ENCODE results near the gene NEK9.

DNA sequence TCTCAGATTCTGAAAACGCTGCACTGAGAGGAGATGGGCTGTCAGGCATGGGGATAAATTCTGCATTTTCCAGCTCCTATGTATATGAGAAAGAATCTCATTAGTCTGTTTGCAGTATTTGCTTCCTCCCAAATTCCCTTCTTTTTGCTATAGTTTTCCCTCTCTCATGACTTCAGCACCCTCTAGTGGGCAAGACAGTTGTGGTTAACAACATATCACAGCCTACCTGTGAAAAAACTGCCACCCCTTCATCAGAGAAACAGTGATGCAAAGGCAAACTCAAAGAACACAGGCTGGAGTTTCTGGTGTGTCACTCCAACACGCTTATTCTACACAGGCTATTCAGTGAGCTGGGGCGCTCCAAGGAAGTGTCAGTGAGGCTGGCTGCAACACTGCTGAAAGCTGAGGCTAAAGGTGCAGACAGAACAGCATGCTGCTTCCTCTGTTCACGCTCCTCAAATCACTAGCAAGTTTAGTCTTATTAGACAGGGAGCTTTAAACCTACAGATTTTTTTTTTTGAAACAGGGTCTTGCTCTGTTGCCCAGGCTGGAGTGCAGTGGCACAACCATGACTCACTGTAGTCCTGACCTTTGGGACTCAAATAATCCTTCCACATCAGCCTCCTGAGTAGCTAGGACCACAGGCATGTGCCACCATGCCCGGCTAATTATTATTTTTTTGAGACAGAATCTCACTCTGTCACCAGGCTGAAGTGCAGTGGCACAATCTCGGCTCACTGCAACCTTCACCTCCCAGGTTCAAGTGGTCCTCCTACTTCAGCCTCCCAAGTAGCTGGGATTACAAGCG, 38.1 kb downstream of the NEK9 start:
- TF ChIP-seq POLR2AphosphoS5 (IDR thresholded peaks at IDR 0.05; ENCODE audit: low read depth, low read length) (no peak), TAF1 (IDR thresholded peaks at IDR 0.05; ENCODE audit: borderline replicate concordance, insufficient read depth, low read length) (no peak), SIN3A (IDR thresholded peaks at IDR 0.05; ENCODE audit: borderline replicate concordance, insufficient read depth, low read length) (no peak)
